Neuronal stem cell (in vitro differentiated cells): ENCODE measurements around the gene ACTL7A.
"Not testable (repeated sequence)": the region's sequence is repeated elsewhere in the genome, so short reads cannot be mapped to it uniquely, and the experiment has no call there.

Experiments used
- DNase-seq: peaks from one replicate; pipeline ENCODE4 v3.0.0-alpha.2; 2013; ENCODE audit warnings: low spot score
- H2AFZ ChIP-seq: one replicate; pipeline ENCODE4 v1.6.1; 2013; ENCODE audit warnings: mild to moderate bottlenecking, low read length, inconsistent platforms
- H2AK5ac ChIP-seq: 2 replicates; pipeline ENCODE4 v1.6.1; 2013; ENCODE audit warnings: low read depth, mild to moderate bottlenecking, inconsistent platforms, low read length, moderate library complexity, mixed read lengths
- H2BK120ac ChIP-seq: 2 replicates; pipeline ENCODE4 v1.6.1; 2013; ENCODE audit warnings: low read depth, mild to moderate bottlenecking, inconsistent platforms, low read length, moderate library complexity, mixed read lengths
- H2BK12ac ChIP-seq: one replicate; pipeline ENCODE4 v1.6.1; 2013; ENCODE audit warnings: low read length, inconsistent platforms
- H2BK15ac ChIP-seq: 2 replicates; pipeline ENCODE4 v1.6.1; 2013; ENCODE audit warnings: mild to moderate bottlenecking, low read length, inconsistent platforms, mixed read lengths
- H2BK5ac ChIP-seq: one replicate; pipeline ENCODE4 v1.6.1; 2013; ENCODE audit warnings: inconsistent platforms, mild to moderate bottlenecking, low read length, moderate library complexity
- H3K14ac ChIP-seq: one replicate; pipeline ENCODE4 v1.6.1; 2013; ENCODE audit warnings: low read length, inconsistent platforms
- H3K18ac ChIP-seq: 2 replicates; pipeline ENCODE4 v1.6.1; 2013; ENCODE audit warnings: low read length, inconsistent platforms
- H3K23ac ChIP-seq: 2 replicates; pipeline ENCODE4 v1.6.1; 2013; ENCODE audit warnings: low read depth, mild to moderate bottlenecking, mixed read lengths, low read length, inconsistent platforms; ENCODE audit not compliant: poor library complexity
- H3K27ac ChIP-seq: replicated peaks from 3 replicates; pipeline ENCODE4 v1.5.1; 2013; ENCODE audit warnings: low read length, inconsistent platforms
- H3K27me3 ChIP-seq, 3 experiments: 2 replicates each; pipeline ENCODE4 v1.6.1; 2013; ENCODE audit warnings: low read length in 3 of 3, mild to moderate bottlenecking in 2 of 3, inconsistent platforms in 1 of 3, low read depth in 1 of 3, mixed read lengths in 1 of 3, moderate library complexity in 1 of 3; ENCODE audit not compliant: control insufficient read depth in 3 of 3, insufficient read depth in 3 of 3
- H3K36me3 ChIP-seq, 2 donors: replicated peaks in 1 of 2; 2 replicates each; pipeline ENCODE4 v1.6.1; 2013; ENCODE audit warnings: low read length in 2 of 2; ENCODE audit not compliant: control insufficient read depth in 2 of 2, insufficient read depth in 2 of 2
- H3K4ac ChIP-seq: 2 replicates; pipeline ENCODE4 v1.6.1; 2013; ENCODE audit warnings: inconsistent platforms, mild to moderate bottlenecking, low read length, moderate library complexity
- H3K4me1 ChIP-seq, 2 donors: 1 replicate in 1 of 2; 2 replicates in 1 of 2; pipeline ENCODE4 v1.6.1; 2013; ENCODE audit warnings: low read length in 2 of 2, low read depth in 1 of 2; ENCODE audit not compliant: control insufficient read depth in 2 of 2, insufficient read depth in 1 of 2
- H3K4me2 ChIP-seq: one replicate; pipeline ENCODE4 v1.6.1; 2013; ENCODE audit warnings: mild to moderate bottlenecking, low read length, inconsistent platforms; ENCODE audit not compliant: insufficient read depth, poor library complexity, severe bottlenecking
- H3K4me3 ChIP-seq, 2 donors: 2 replicates each; pipeline ENCODE4 v1.5.1; 2013; ENCODE audit warnings: low read length in 2 of 2, mild to moderate bottlenecking in 2 of 2, inconsistent platforms in 1 of 2, moderate library complexity in 1 of 2
- H3K79me1 ChIP-seq: one replicate; pipeline ENCODE4 v1.6.1; 2013; ENCODE audit warnings: low read depth, mild to moderate bottlenecking, inconsistent platforms, low read length, moderate library complexity
- H3K9ac ChIP-seq: one replicate; pipeline ENCODE4 v1.6.1; 2013; ENCODE audit warnings: mild to moderate bottlenecking, low read depth, low read length, inconsistent platforms; ENCODE audit not compliant: poor library complexity
- H3K9me3 ChIP-seq, 2 donors: replicated peaks in 1 of 2; 2 replicates each; pipeline versions ENCODE3 to v1.6.1; 2013; ENCODE audit warnings: low read length in 2 of 2, mild to moderate bottlenecking in 2 of 2, inconsistent platforms in 1 of 2, low read depth in 1 of 2, mixed read lengths in 1 of 2, moderate library complexity in 1 of 2; ENCODE audit not compliant: control insufficient read depth in 2 of 2, insufficient read depth in 1 of 2
- H4K8ac ChIP-seq: one replicate; pipeline ENCODE4 v1.6.1; 2013; ENCODE audit warnings: low read depth, mild to moderate bottlenecking, inconsistent platforms, low read length, moderate library complexity
- H4K91ac ChIP-seq: one replicate; pipeline ENCODE4 v1.6.1; 2013; ENCODE audit warnings: low read length, low read depth, mild to moderate bottlenecking, inconsistent platforms; ENCODE audit not compliant: poor library complexity
- WGBS, 2 donors: extraction: QIAGEN DNeasy Blood & Tissue Kit; methylation state at CpG; one replicate each; pipeline ENCODE4 v1.1.7; 2013; ENCODE audit warnings: missing lambda C conversion rate in 2 of 2, mixed read lengths in 1 of 2; ENCODE audit not compliant: insufficient read length in 2 of 2, insufficient replicate concordance in 1 of 2; ENCODE audit errors: extremely low coverage in 2 of 2; 5-methylcytosine and 5-hydroxymethylcytosine counted together

ACTL7A gene

GRCh38 chr9:108885643-108886348 is 23.7 kb downstream of the ACTL7A start:
- H3K36me3 ChIP-seq = peaks cover 19 to 87% of the 10 kb centered on the region in 2 donors
- WGBS, 2 donors = no CpG with 5 or more reads among the region's 1 CpG
- H4K91ac ChIP-seq = no peak overlapping the region
- H3K79me1 ChIP-seq = no peaks in the 10 kb centered on the region
- H2BK120ac ChIP-seq = no peak overlapping the region
- no peak overlapping the region for H3K9ac ChIP-seq
- H3K14ac ChIP-seq = no peak overlapping the region
- no peak for DNase-seq
- no peak overlapping the region for H2BK5ac ChIP-seq
- H3K27ac ChIP-seq = no peak overlapping the region
- H2BK15ac ChIP-seq = no peak overlapping the region
- no peak overlapping the region for H3K4ac ChIP-seq
- no peak overlapping the region for H3K18ac ChIP-seq
- H2AK5ac ChIP-seq = no peak overlapping the region
- H3K4me2 ChIP-seq = no peak overlapping the region
- no peak overlapping the region for H2BK12ac ChIP-seq
- H3K4me1 ChIP-seq = no peaks in the 10 kb centered on the region
- H4K8ac ChIP-seq = no peak overlapping the region
- no peak overlapping the region for H2AFZ ChIP-seq
- H3K23ac ChIP-seq = no peak overlapping the region
- H3K9me3 ChIP-seq = peaks cover 0 to 9% of the 10 kb centered on the region in 2 donors
- H3K27me3 ChIP-seq = no peaks in the 10 kb centered on the region
- H3K4me3 ChIP-seq = no peak overlapping the region

DNA sequence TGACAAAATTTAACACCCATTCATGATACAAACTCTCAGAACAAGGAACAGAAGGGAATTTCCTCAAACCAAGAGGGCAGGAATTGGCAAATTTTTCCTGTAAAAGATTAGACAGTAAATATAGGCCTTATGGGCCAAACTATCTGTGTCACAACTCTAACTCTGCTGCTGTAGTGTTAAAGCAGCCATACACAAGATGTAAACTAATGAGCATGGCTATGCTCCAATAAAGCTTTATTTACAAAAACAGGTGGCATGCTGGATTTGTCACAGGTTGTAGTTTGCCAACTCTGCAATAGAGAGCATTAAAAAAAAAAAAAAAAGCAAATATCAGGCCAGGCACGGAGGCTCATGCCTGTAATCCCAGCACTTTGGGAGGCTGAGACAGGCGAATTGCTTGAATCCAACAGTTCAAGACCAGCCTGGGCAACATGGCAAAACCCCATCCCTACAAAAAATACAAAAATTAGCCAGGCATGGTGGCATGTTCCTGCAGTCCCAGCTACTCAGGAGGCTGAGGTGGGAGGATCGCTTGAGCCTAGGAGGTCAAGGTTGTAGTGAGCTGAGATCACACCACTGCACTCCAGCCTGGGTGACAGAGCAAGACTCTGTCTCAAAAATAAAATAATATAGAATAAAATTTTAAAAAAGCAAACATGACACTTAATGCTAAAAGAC is 24.7 kb downstream of the ACTL7A start:
- H3K9me3 ChIP-seq, H2BK12ac ChIP-seq, H3K18ac ChIP-seq, H2BK120ac ChIP-seq, H2BK15ac ChIP-seq, H4K91ac ChIP-seq, H3K9ac ChIP-seq, H3K79me1 ChIP-seq, H2BK5ac ChIP-seq, H3K4ac ChIP-seq, H3K27me3 ChIP-seq, H3K27ac ChIP-seq, H4K8ac ChIP-seq, H3K4me3 ChIP-seq, H3K4me1 ChIP-seq, H3K4me2 ChIP-seq, H2AFZ ChIP-seq, H2AK5ac ChIP-seq, H3K23ac ChIP-seq, H3K14ac ChIP-seq, DNase-seq: not testable (repeated sequence)
- no CpG with 5 or more reads among the region's 3 CpGs for WGBS, 2 donors
- H3K36me3 ChIP-seq = peaks cover 24 to 88% of the 10 kb centered on the region in 2 donors

- H3K14ac ChIP-seq = no peak overlapping the region
These were observed 27.6 kb downstream of the ACTL7A start for GRCh38 chr9:108889649-108890067.

GRCh38 chr9:108894225-108894997 is 32.3 kb downstream of the ACTL7A start:
- peaks cover 35 to 97% of the 10 kb centered on the region in 2 donors for H3K36me3 ChIP-seq
- no peak overlapping the region for H2BK15ac ChIP-seq
- H3K4me3 ChIP-seq = no peak overlapping the region
- H3K23ac ChIP-seq = no peak overlapping the region
- no peak overlapping the region for H3K4ac ChIP-seq
- H2BK120ac ChIP-seq = no peak overlapping the region
- H4K91ac ChIP-seq = no peak overlapping the region
- H2BK12ac ChIP-seq = no peak overlapping the region
- no peaks in the 10 kb centered on the region for H3K27me3 ChIP-seq
- no peaks in the 10 kb centered on the region for H3K4me1 ChIP-seq
- no peak overlapping the region for H3K4me2 ChIP-seq
- H2BK5ac ChIP-seq = no peak overlapping the region
- DNase-seq = no peak
- H3K18ac ChIP-seq = no peak overlapping the region
- H3K14ac ChIP-seq = no peak overlapping the region
- H3K9ac ChIP-seq = no peak overlapping the region
- no peak overlapping the region for H2AFZ ChIP-seq
- no CpG with 5 or more reads among the region's 4 CpGs for WGBS, 2 donors
- no peaks in the 10 kb centered on the region for H3K9me3 ChIP-seq
- no peak overlapping the region for H2AK5ac ChIP-seq
- no peaks in the 10 kb centered on the region for H3K79me1 ChIP-seq
- H3K27ac ChIP-seq = no peak overlapping the region
- no peak overlapping the region for H4K8ac ChIP-seq

More at GRCh38 chr9:108889649-108890067, 27.6 kb downstream of the ACTL7A start:
- Histone ChIP-seq H2BK15ac (no peak overlapping the region), H3K36me3 (peaks cover 29 to 94% of the 10 kb centered on the region in 2 donors), H3K9ac (no peak overlapping the region), H2AFZ (no peak overlapping the region), H3K23ac (no peak overlapping the region), H2BK5ac (no peak overlapping the region), H3K27ac (no peak overlapping the region), H3K18ac (no peak overlapping the region), H3K27me3 (no peaks in the 10 kb centered on the region), H2BK120ac (no peak overlapping the region), H3K79me1 (no peaks in the 10 kb centered on the region), H3K9me3 (peaks cover 0 to 6% of the 10 kb centered on the region in 2 donors), H3K4ac (no peak overlapping the region), H2BK12ac (no peak overlapping the region), H3K4me3 (no peak overlapping the region), H4K91ac (no peak overlapping the region), H2AK5ac (no peak overlapping the region), H3K4me2 (no peak overlapping the region), H4K8ac (no peak overlapping the region), H3K4me1 (no peaks in the 10 kb centered on the region)
- WGBS, 2 donors = no CpG with 5 or more reads among the region's 4 CpGs
- no peak for DNase-seq
